ENCODE measurements around the gene ZPR1.

DNA sequence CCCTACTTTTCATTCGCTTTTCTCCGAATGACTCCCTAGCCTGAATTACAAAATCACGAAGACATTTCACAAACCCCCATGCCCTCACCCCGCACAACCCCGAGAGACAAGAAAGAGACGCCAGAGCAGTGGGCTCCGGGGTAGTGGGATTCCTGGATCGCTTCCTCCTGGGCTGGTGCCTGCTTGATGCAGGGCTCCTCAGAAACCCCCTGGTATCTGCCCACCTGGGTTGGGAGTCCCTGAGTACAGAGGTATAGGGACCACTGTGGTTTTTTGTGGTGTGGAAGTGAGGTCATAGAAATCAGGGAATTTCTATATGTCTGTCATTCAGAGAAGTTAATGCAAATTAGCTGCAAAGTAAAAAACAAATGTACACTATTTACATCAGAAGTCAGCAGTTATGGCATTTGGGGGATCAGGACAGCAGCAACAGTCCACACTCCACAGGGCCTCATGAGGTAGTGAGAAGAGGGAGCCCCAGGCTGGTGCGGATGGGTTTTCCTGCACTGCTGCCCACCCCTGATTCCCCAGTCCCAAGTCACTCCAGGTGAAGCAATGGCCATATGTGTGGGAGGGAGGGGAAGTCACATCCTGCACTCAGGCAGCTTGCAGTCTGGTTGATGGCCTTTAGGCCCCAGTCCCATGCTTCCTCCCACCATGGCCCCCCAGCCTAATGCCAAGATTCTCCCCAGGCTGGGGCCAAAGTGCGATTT lies 54.6 kb downstream of the ZPR1 start:
- TF ChIP-seq, protein P1, sequence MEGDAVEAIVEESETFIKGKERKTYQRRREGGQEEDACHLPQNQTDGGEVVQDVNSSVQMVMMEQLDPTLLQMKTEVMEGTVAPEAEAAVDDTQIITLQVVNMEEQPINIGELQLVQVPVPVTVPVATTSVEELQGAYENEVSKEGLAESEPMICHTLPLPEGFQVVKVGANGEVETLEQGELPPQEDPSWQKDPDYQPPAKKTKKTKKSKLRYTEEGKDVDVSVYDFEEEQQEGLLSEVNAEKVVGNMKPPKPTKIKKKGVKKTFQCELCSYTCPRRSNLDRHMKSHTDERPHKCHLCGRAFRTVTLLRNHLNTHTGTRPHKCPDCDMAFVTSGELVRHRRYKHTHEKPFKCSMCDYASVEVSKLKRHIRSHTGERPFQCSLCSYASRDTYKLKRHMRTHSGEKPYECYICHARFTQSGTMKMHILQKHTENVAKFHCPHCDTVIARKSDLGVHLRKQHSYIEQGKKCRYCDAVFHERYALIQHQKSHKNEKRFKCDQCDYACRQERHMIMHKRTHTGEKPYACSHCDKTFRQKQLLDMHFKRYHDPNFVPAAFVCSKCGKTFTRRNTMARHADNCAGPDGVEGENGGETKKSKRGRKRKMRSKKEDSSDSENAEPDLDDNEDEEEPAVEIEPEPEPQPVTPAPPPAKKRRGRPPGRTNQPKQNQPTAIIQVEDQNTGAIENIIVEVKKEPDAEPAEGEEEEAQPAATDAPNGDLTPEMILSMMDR (IDR thresholded peaks at IDR 0.05), result peak; percentile 44
- TF ChIP-seq EZH2 (IDR thresholded peaks at IDR 0.05; ENCODE audit: borderline replicate concordance, insufficient read depth, low read depth, low read length, poor library complexity, severe bottlenecking), result no peak
